GM06990 (cell line): Measurements from ENCODE around the gene SPATC1L.

ENCODE experiments used
- DNase-seq: peaks from one replicate; pipeline ENCODE4 v3.0.0-alpha.2; 2011; ENCODE audit not compliant: insufficient read length; ENCODE audit errors: extremely low read depth
- H3K27me3 ChIP-seq: replicated peaks from 2 replicates; pipeline ENCODE4 v1.6.0; 2011; ENCODE audit warnings: low read length; ENCODE audit not compliant: control insufficient read depth, insufficient read depth
- H3K36me3 ChIP-seq: 2 replicates; pipeline ENCODE4 v1.5.1; 2011; ENCODE audit warnings: low read length; ENCODE audit not compliant: control insufficient read depth, insufficient read depth
- H3K4me3 ChIP-seq: replicated peaks from 2 replicates; pipeline ENCODE4 v1.5.1; 2011; ENCODE audit warnings: low read depth, mild to moderate bottlenecking, control low read depth, low read length
- CTCF ChIP-seq: IDR thresholded peaks from 2 replicates; pipeline ENCODE4 v1.5.1; 2011; ENCODE audit warnings: low read length, control low read depth, mild to moderate bottlenecking, inconsistent platforms; ENCODE audit not compliant: insufficient read depth, poor library complexity, severe bottlenecking

The SPATC1L gene

DNA sequence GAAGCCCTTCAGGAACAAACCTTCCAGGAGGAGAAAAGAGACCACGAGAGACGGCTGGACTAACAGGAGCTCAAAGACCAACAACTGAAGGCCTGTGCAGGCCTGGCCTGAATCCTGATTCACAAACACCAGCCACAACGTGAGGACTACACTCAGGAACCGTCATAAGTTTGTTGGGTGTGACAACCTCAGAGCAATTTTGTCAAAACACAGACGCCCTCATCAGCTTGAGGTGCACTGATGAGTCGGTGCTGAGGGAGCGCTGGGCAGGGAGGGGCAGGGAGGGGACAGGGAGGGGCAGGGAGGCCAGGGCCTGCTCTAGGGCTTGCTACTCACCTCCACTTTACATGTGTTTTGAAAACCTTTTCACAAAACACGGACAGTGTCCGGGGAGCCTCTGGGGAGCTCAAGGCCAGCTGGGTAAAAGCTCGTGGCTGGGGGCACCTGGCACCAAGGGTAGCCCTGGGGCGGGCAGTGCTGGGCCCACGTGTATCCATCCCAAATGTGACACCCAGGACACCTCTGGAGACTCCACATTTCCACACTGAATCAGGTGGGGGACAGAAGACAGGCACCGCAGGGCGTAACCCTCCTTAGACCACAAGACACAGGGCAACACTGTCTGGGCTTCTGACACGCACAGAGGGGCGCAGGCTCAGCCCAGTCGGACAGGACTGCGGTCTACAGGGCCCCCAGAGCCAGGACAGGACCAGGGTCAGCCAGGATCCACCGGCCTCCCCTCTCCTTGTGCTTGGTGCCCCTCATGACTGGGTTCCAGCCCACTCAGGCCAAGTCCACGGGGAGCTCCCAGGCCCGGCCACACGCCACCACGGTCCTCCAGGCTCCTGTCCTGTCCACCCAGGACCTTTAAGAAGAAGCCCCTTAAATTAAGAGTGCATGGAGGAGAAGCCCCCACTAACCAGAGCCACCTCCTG lies 27.8 kb upstream of the SPATC1L start:
- TF ChIP-seq CTCF: no peak
- Histone ChIP-seq H3K27me3 (no peaks in the 10 kb centered on the region), H3K4me3 (no peak overlapping the region), H3K36me3 (peaks cover 8% of the 10 kb centered on the region)
- no peak for DNase-seq

DNA sequence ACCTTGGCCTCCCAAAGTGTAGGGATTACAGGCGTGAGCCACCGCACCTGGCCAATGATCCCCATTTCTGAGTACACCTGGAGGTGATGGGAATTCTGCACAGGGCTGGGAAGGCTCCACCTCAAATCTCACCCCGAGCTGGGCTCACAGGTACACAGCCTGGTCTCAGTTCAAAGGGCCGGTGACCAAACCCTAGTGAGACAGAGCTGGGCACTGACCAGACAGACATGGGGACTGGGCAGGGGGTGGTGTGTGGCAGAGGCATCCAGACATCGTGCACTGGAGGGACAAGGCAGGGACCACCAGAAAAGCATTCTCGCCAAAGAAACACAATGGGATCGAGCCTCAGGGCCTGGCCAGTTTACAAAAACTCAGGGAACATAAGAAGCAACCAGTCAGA lies 27.1 kb upstream of the SPATC1L start:
- Histone ChIP-seq H3K36me3 (peaks cover 8% of the 10 kb centered on the region), H3K4me3 (no peak overlapping the region), H3K27me3 (no peaks in the 10 kb centered on the region)
- no peak for TF ChIP-seq CTCF
- no peak for DNase-seq

DNA sequence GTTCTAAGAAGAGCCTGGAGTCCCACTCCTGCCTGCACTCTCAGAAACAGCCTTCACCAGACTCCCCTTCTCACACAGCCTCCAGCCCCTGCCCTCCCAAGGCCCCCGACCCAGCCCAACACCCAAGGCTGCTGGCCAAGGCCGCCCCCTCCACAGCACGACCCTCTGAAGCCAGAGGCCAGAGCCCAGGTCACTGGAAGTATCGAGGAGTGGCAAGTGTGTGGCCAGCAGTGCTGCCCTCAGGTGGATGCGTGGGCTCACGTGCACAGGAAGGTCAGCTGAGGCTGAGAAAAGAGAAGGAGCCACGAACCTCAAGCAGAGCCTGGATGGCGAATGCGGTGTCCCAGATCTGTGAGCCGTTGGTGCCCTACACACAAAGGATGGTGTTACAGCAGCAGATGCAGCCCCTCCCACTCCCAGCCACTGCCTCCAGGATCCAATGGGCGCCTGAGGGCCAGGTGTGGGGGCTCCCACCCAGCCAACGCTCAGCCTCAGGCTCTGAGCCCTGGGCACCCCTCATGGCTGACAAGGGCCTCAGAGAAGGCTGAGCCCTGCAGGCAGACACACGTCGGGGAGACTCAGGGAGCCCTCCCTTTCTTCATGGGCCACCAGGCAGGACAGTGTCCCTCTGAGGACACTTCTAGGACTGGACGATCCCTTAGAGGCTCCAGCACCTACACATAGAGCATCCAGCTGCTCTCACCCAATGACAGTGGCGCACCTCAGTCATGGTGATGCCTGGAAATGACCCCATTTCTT lies 26.3 kb upstream of the SPATC1L start:
- no peaks in the 10 kb centered on the region for H3K27me3 ChIP-seq
- DNase-seq: no peak
- no peak for TF ChIP-seq CTCF
- H3K4me3 ChIP-seq: no peak overlapping the region
- H3K36me3 ChIP-seq: peaks cover 10% of the 10 kb centered on the region

DNA sequence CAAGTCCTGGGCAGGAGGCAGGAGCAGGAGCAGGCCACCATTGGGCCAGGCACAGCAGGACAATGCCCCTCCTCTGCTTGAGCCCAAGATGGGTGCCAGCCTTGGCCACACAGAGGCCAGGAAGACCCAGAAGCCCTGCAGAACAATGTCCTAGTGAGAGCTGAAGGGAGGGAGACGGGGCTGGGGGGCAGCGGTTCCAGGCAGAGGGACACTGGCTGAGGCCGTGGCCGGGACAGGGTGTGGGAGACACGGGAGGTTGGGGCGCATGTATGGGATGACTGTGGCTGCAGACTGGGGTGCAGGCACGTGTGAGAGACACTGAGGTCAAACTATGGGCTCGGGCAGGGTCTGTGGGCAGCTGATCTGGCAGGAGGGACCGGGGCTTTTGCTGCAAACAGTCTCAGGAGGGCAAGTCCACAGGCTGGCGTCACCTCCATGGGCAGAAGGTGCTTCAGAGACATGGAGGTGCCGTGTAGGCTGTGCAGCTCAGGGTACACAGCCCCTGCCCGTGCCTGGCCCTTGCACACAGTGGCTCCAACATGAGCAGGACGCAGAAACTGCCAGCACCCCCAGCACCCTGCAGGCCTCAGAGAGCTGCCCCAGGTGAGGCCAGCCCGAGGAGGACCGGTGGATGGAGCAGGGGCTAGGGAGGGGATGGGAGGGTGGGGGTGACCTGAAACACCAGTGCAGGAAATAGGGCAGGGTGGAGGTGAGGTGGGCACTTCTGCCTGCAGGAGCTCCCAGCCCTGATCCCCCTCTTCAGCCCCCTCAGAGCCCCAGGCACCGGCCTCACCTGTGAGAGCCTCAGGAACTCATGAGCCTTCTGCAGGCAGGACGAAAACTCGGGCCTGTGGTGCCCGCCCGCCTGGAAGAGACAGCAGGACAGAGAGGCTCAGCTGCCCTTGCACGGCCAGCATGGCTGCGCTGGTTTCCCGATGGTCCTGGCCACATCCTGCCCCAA lies 24.8 kb upstream of the SPATC1L start:
- H3K4me3 ChIP-seq: no peak overlapping the region
- H3K27me3 ChIP-seq: no peaks in the 10 kb centered on the region
- no peak for TF ChIP-seq CTCF
- H3K36me3 ChIP-seq: peaks cover 10% of the 10 kb centered on the region
- no peak for DNase-seq

- H3K36me3 ChIP-seq: peaks cover 9% of the 10 kb centered on the region
- DNase-seq: no peak
- TF ChIP-seq CTCF: no peak
- H3K27me3 ChIP-seq: no peaks in the 10 kb centered on the region
- no peak overlapping the region for H3K4me3 ChIP-seq
Observed at GRCh38 chr21:46207920-46208591, 23.8 kb upstream of the SPATC1L start.
